Calu3 (cell line): ENCODE measurements around the gene ASB1. TPM values are rescaled to one million over a fixed set of nuclear protein-coding genes. Genes with fewer than 3 reads are reported as not detected.

ENCODE experiments used
- BruUV-seq: library from RNA; stranded (reverse); fragments of 400-500 nt; replicated peaks from 2 replicates; lab custom pipeline; 2021; lab: Mats Ljungman, UMichigan
- CTCF ChIA-PET: fragments of 300-600 bp; sonication (Branson Sonifier 250); formaldehyde crosslinking; loops from one replicate; lab custom pipeline; 2022; ENCODE audit warnings: antibody characterized with exemption; lab: Charles Lee
- DNase-seq: peaks from one replicate; pipeline ENCODE4 v3.0.0; 2022
- H3K27ac Mint-ChIP-seq: one replicate; pipeline ENCODE4 v1.8.0; 2022; ENCODE audit warnings: mixed read lengths; ENCODE audit not compliant: unreplicated experiment
- H3K27me3 Mint-ChIP-seq: one replicate; pipeline ENCODE4 v1.8.0; 2022; ENCODE audit warnings: mixed read lengths; ENCODE audit not compliant: unreplicated experiment
- H3K36me3 Mint-ChIP-seq: one replicate; pipeline ENCODE4 v1.8.0; 2022; ENCODE audit warnings: mild to moderate bottlenecking, moderate library complexity, mixed read lengths; ENCODE audit not compliant: insufficient read depth, unreplicated experiment
- H3K4me1 Mint-ChIP-seq: one replicate; pipeline ENCODE4 v1.8.0; 2022; ENCODE audit warnings: mild to moderate bottlenecking, low read depth, mixed read lengths; ENCODE audit not compliant: unreplicated experiment
- H3K4me3 Mint-ChIP-seq: one replicate; pipeline ENCODE4 v1.8.0; 2022; ENCODE audit warnings: mild to moderate bottlenecking, low read depth, moderate library complexity, mixed read lengths; ENCODE audit not compliant: unreplicated experiment
- H3K9me3 Mint-ChIP-seq: one replicate; pipeline ENCODE4 v1.8.0; 2022; ENCODE audit warnings: low read depth, mixed read lengths; ENCODE audit not compliant: unreplicated experiment
- intact Hi-C: fragments of 100-400 bp; cut with micrococcal nuclease; formaldehyde crosslinking; loops from one replicate; pipeline ENCODE4 v1.10.0; 2022; ENCODE audit not compliant: unreplicated experiment
- total RNA-seq: library from RNA; stranded (reverse); gene quantifications from 2 replicates; pipeline ENCODE4 v1.2.3, GENCODE V29; 2022
- TF ChIP-seq, protein P1 (sequence below): fragments of 200-600 bp; IDR thresholded peaks from one replicate; pipeline ENCODE4 v1.8.0; 2022; ENCODE audit warnings: antibody characterized with exemption; ENCODE audit not compliant: unreplicated experiment

ASB1 gene
- total RNA-seq, 1 experiment from 2014 or later: 71.6 TPM

DNA sequence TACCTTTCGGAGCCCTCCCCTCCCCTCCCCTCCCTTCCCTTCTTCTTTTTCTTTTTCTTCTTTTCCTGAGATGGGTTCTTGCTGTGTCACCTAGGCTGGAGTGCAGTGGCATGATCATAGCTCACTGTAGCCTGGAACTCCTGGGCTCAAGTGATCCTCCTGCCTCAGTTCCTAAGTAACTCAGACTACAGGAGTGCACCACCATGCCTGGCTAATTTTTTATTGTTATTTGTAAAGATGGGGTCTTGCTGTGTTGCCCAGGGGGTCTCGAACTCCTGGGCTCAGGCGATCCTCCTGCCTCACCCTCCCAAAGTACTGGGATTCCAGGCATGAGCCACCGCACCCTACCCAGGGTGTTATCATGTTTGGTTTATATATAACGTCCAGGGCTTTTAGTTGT, 66.7 kb downstream of the ASB1 start:
- intact Hi-C loops: no loop called here
- no TSS peak for BruUV-seq
- Mint-ChIP-seq H3K9me3 (no peaks in the 10 kb centered on the region), H3K4me1 (no peaks in the 10 kb centered on the region), H3K4me3 (no peak overlapping the region), H3K36me3 (no peaks in the 10 kb centered on the region), H3K27me3 (no peaks in the 10 kb centered on the region), H3K27ac (no peak overlapping the region)
- CTCF ChIA-PET: no interaction called here
- DNase-seq: no peak
- TF ChIP-seq, protein P1, sequence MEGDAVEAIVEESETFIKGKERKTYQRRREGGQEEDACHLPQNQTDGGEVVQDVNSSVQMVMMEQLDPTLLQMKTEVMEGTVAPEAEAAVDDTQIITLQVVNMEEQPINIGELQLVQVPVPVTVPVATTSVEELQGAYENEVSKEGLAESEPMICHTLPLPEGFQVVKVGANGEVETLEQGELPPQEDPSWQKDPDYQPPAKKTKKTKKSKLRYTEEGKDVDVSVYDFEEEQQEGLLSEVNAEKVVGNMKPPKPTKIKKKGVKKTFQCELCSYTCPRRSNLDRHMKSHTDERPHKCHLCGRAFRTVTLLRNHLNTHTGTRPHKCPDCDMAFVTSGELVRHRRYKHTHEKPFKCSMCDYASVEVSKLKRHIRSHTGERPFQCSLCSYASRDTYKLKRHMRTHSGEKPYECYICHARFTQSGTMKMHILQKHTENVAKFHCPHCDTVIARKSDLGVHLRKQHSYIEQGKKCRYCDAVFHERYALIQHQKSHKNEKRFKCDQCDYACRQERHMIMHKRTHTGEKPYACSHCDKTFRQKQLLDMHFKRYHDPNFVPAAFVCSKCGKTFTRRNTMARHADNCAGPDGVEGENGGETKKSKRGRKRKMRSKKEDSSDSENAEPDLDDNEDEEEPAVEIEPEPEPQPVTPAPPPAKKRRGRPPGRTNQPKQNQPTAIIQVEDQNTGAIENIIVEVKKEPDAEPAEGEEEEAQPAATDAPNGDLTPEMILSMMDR: no peak

- BruUV-seq: no TSS peak
- H3K4me3 Mint-ChIP-seq: no peak overlapping the region
- H3K9me3 Mint-ChIP-seq: no peaks in the 10 kb centered on the region
- CTCF ChIA-PET: no interaction called here
- H3K4me1 Mint-ChIP-seq: no peaks in the 10 kb centered on the region
- no peaks in the 10 kb centered on the region for H3K36me3 Mint-ChIP-seq
- H3K27ac Mint-ChIP-seq: no peak overlapping the region
- intact Hi-C loops: no loop called here
- TF ChIP-seq, protein P1: no peak
- DNase-seq: no peak
- no peaks in the 10 kb centered on the region for H3K27me3 Mint-ChIP-seq
Observed at GRCh38 chr2:238493880-238494572, 67.3 kb downstream of the ASB1 start.

GRCh38 chr2:238494573-238494961, 67.8 kb downstream of the ASB1 start:
- no peaks in the 10 kb centered on the region for H3K4me1 Mint-ChIP-seq

DNA sequence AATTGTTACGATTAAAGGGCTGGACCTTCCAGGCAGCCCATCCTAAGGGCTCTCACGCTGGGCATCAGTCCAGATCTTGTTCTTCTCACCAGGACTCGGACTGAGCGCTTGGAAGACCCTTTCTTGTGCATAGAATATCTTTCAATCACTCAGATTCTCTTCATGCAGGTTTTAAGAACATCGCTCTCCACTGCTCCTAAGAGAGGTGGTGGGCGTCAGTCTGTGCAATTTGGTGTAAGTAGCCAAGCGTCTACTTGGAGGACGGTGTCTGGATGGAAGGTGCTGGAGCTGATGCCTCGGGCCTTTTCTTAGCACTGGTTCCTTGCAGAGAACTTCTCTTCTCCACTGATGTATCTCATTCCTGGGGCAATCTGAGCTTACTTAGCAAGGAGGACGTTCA, 68.7 kb downstream of the ASB1 start:
- no TSS peak for BruUV-seq
- H3K4me1 Mint-ChIP-seq: no peaks in the 10 kb centered on the region
- no peak for DNase-seq
- H3K9me3 Mint-ChIP-seq: no peaks in the 10 kb centered on the region
- TF ChIP-seq, protein P1: no peak
- intact Hi-C loops: no loop called here
- H3K27ac Mint-ChIP-seq: no peak overlapping the region
- CTCF ChIA-PET: no interaction called here
- H3K4me3 Mint-ChIP-seq: no peak overlapping the region
- H3K36me3 Mint-ChIP-seq: no peaks in the 10 kb centered on the region
- H3K27me3 Mint-ChIP-seq: no peaks in the 10 kb centered on the region

More at GRCh38 chr2:238494573-238494961, 67.8 kb downstream of the ASB1 start:
- BruUV-seq: no TSS peak
- intact Hi-C loops: no loop called here
- no peak for DNase-seq
- Mint-ChIP-seq H3K36me3 (no peaks in the 10 kb centered on the region), H3K4me3 (no peak overlapping the region), H3K27me3 (no peaks in the 10 kb centered on the region), H3K27ac (no peak overlapping the region), H3K9me3 (no peaks in the 10 kb centered on the region)
- CTCF ChIA-PET: no interaction called here
- TF ChIP-seq, protein P1: no peak
